Endothelial cell of umbilical vein (primary cell): Measurements from ENCODE around the gene IGFBP6. TPM values are rescaled to one million over a fixed set of nuclear protein-coding genes. Genes with fewer than 3 reads are reported as not detected.

Experiments
- BruUV-seq: library from RNA; stranded (reverse); fragments of 400-500 nt; replicated peaks from 2 replicates; lab custom pipeline; 2021; lab: Mats Ljungman, UMichigan
- CTCF ChIA-PET: fragments of 300-600, 350-600 bp; sonication (Branson Sonifier 250); formaldehyde crosslinking; loops from one replicate; lab custom pipeline; 2021; ENCODE audit warnings: antibody characterized with exemption, inconsistent platforms; lab: Charles Lee
- POLR2A ChIA-PET: fragments of 300-600, 350-600 bp; sonication (Branson Sonifier 250); formaldehyde crosslinking; loops from one replicate; lab custom pipeline; 2021; ENCODE audit warnings: antibody characterized with exemption, inconsistent platforms; lab: Charles Lee
- DNase-seq: peaks from one replicate; pipeline ENCODE4 v3.0.0-alpha.2; 2011; ENCODE audit warnings: low read depth, low spot score
- FAIRE-seq: peaks from 2 replicates; lab custom pipeline; 2011; peaks lifted over from hg19 to GRCh38; lab: Jason Lieb, UNC
- H2AFZ ChIP-seq: 2 replicates; pipeline ENCODE4 v1.6.0; 2012; ENCODE audit warnings: low read depth, low read length, control low read depth, inconsistent platforms
- H3K27ac ChIP-seq: 2 replicates; pipeline ENCODE4 v1.5.1; 2011; ENCODE audit warnings: low read depth, mild to moderate bottlenecking, control low read depth, low read length, moderate library complexity; ENCODE audit not compliant: insufficient read depth
- H3K27me3 ChIP-seq, 2 experiments: 2 replicates each; pipeline versions ENCODE4 v1.6.0 to v1.6.1; 2011; ENCODE audit warnings: low read length in 2 of 2, mixed read lengths in 1 of 2; ENCODE audit not compliant: control insufficient read depth in 2 of 2, insufficient read depth in 2 of 2
- H3K36me3 ChIP-seq, 2 experiments: 2 replicates in 1 of 2; 3 replicates in 1 of 2; pipeline ENCODE4 v1.5.1; 2011; ENCODE audit warnings: low read length in 2 of 2, mild to moderate bottlenecking in 1 of 2, moderate library complexity in 1 of 2; ENCODE audit not compliant: control insufficient read depth in 2 of 2, insufficient read depth in 2 of 2; ENCODE audit errors: extremely low read depth in 1 of 2
- H3K4me1 ChIP-seq: 3 replicates; pipeline ENCODE4 v1.5.1; 2011; ENCODE audit warnings: mild to moderate bottlenecking, low read length; ENCODE audit not compliant: control insufficient read depth, insufficient read depth; ENCODE audit errors: extremely low read depth
- H3K4me2 ChIP-seq: 2 replicates; pipeline ENCODE4 v1.6.1; 2011; ENCODE audit warnings: low read length, control low read depth, mixed read lengths; ENCODE audit not compliant: insufficient read depth
- H3K4me3 ChIP-seq, 3 experiments: fragments of 200-600 bp in 1 of 3; sonication (generic), shearing (Covaris generic) in 1 of 3; replicated peaks in 1 of 3; 2 replicates each; pipeline ENCODE4 v1.5.1; 2011 to 2016; ENCODE audit warnings: control low read depth in 3 of 3, low read length in 3 of 3, mild to moderate bottlenecking in 2 of 3, inconsistent platforms in 1 of 3, low read depth in 1 of 3, moderate library complexity in 1 of 3; ENCODE audit not compliant: insufficient read depth in 1 of 3
- H3K79me2 ChIP-seq: 2 replicates; pipeline ENCODE4 v1.6.0; 2012; ENCODE audit warnings: low read length, inconsistent platforms; ENCODE audit not compliant: control insufficient read depth, insufficient read depth
- H3K9ac ChIP-seq: replicated peaks from 2 replicates; pipeline ENCODE3; 2011; ENCODE audit warnings: low read length, control low read depth; ENCODE audit not compliant: insufficient read depth; ENCODE audit errors: extremely low read depth
- H3K9me1 ChIP-seq: replicated peaks from 3 replicates; pipeline ENCODE4 v1.6.0; 2011; ENCODE audit warnings: mild to moderate bottlenecking, low read length; ENCODE audit not compliant: control insufficient read depth, insufficient read depth; ENCODE audit errors: extremely low read depth
- H3K9me3 ChIP-seq: replicated peaks from 2 replicates; pipeline ENCODE4 v1.5.1; 2012; ENCODE audit warnings: low read length, inconsistent platforms; ENCODE audit not compliant: control insufficient read depth, insufficient read depth
- H4K20me1 ChIP-seq: replicated peaks from 2 replicates; pipeline ENCODE3; 2011; ENCODE audit warnings: mild to moderate bottlenecking, low read length; ENCODE audit not compliant: control insufficient read depth, insufficient read depth; ENCODE audit errors: extremely low read depth
- MYC ChIP-seq: IDR thresholded peaks from one replicate; pipeline ENCODE4 v1.6.1; 2011; ENCODE audit warnings: mild to moderate bottlenecking, low read depth, low read length
- dilution Hi-C: fragments of 300-500 bp; cut with MboI; formaldehyde crosslinking; loops from one replicate; pipeline ENCODE4 v1.15.0; 2019; ENCODE audit warnings: low sequenced_read_pairs; ENCODE audit not compliant: extremely low pct_ligation_motif_present
- intact Hi-C: fragments of 100-400 bp; cut with micrococcal nuclease; formaldehyde crosslinking; loops from one replicate; pipeline ENCODE4 v1.10.0; 2022
- polyA plus RNA-seq, 4 experiments: library from polyadenylated mRNA; depleted of rRNA in 3 of 4; stranded (reverse) in 3 of 4; unstranded in 1 of 4; fragments of >200 nt; gene quantifications; 2 replicates each; pipeline versions ENCODE4 v1.2.1 to v1.2.3, GENCODE V29; 2011 to 2012; ENCODE audit warnings: missing spikeins in 1 of 4
- total RNA-seq: library from RNA; stranded (reverse); gene quantifications from 2 replicates; pipeline ENCODE4 v1.2.3, GENCODE V29; 2021
- TF ChIP-seq, protein P1 (sequence below), 2 donors: IDR thresholded peaks; 1 replicate in 1 of 2; 2 replicates in 1 of 2; pipeline ENCODE4 v1.5.1; 2011; ENCODE audit warnings: low read length in 2 of 2, mild to moderate bottlenecking in 2 of 2, moderate library complexity in 2 of 2, control low read depth in 1 of 2, inconsistent platforms in 1 of 2, low read depth in 1 of 2; ENCODE audit not compliant: insufficient read depth in 1 of 2; ENCODE audit errors: extremely low read depth in 1 of 2

The IGFBP6 gene
- total and polyA plus RNA-seq, 2 donors (not counting 3 experiments of a cell fraction or from before 2014, with no cell fraction given), result 14.1 to 18.2 TPM

DNA sequence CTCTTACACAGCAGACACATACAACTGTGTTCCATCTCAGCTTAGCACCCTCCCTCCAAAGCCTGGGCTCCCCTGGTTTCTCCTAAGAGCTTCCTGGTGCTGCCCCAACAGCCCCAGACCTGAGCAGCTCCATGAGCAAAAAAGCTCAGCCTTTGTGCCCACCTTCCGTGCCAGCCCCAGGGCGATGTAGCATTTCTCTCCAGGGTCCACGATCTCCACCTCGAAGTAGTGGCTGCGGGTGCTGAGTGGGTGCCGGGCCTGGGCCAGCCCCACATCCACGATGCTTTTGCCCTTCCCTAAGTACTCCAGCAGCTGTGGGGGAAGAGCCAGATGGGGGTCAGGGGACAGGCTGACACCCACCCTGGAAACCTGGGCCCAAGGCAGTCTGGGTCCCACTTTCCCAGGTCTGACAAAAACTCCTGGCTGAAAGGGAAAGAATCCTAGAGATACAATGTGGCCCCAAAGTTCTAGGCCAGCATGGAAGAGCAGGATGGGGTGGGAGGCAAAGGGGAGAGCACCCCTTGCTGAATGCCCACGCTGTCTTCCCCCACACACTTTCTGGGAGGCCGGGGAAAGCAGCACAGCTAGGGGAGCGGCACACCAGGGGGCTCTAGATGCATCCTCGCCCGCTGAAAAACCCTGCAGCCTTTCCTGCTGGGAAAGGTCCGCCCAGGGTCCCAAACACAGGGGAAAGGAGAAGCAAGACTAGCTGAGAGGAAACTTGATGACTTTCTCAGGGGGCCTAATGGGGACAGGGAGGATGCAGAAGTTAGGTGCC lies 29.3 kb upstream of the IGFBP6 start:
- no peak overlapping the region for H3K4me3 ChIP-seq
- TF ChIP-seq, protein P1, sequence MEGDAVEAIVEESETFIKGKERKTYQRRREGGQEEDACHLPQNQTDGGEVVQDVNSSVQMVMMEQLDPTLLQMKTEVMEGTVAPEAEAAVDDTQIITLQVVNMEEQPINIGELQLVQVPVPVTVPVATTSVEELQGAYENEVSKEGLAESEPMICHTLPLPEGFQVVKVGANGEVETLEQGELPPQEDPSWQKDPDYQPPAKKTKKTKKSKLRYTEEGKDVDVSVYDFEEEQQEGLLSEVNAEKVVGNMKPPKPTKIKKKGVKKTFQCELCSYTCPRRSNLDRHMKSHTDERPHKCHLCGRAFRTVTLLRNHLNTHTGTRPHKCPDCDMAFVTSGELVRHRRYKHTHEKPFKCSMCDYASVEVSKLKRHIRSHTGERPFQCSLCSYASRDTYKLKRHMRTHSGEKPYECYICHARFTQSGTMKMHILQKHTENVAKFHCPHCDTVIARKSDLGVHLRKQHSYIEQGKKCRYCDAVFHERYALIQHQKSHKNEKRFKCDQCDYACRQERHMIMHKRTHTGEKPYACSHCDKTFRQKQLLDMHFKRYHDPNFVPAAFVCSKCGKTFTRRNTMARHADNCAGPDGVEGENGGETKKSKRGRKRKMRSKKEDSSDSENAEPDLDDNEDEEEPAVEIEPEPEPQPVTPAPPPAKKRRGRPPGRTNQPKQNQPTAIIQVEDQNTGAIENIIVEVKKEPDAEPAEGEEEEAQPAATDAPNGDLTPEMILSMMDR (IDR thresholded peaks at IDR 0.05; ENCODE audit: extremely low read depth in 1 of 2, insufficient read depth in 1 of 2, low read depth in 1 of 2, low read length in 2 of 2), result no peak
- TF ChIP-seq MYC, result no peak
- no peak overlapping the region for H3K27ac ChIP-seq
- H3K9me1 ChIP-seq, result no peaks in the 10 kb centered on the region
- H3K79me2 ChIP-seq, result no peaks in the 10 kb centered on the region
- DNase-seq (no peak), FAIRE-seq (no peak)
- BruUV-seq, result no TSS peak
- no peak overlapping the region for H2AFZ ChIP-seq
- no peak overlapping the region for H3K4me2 ChIP-seq
- H3K9ac ChIP-seq, result no peak overlapping the region
- no peaks in the 10 kb centered on the region for H4K20me1 ChIP-seq
- dilution Hi-C loops, result no loop called here
- H3K4me1 ChIP-seq, result peaks cover 38% of the 10 kb centered on the region
- intact Hi-C loops, result no loop called here
- peaks cover 2 to 7% of the 10 kb centered on the region in 2 experiments for H3K36me3 ChIP-seq
- ChIA-PET CTCF (interaction anchor here (1.1 to 14.2 kb wide), 9 partner anchors 10 to 253 kb away, joined by 3 to 463 read pairs (median 79); partner anchors contain the start of genes AAAS, CSAD, IGFBP6 and SOAT2), POLR2A (interaction anchor here (1.3 kb wide), 1 partner anchor 14 kb away, joined by 3 read pairs; no protein-coding TSS in a partner anchor)
- H3K9me3 ChIP-seq, result no peaks in the 10 kb centered on the region
- H3K27me3 ChIP-seq, result no peaks in the 10 kb centered on the region
